Measurements from ENCODE around the gene PLCB1.

PLCB1 gene

DNA sequence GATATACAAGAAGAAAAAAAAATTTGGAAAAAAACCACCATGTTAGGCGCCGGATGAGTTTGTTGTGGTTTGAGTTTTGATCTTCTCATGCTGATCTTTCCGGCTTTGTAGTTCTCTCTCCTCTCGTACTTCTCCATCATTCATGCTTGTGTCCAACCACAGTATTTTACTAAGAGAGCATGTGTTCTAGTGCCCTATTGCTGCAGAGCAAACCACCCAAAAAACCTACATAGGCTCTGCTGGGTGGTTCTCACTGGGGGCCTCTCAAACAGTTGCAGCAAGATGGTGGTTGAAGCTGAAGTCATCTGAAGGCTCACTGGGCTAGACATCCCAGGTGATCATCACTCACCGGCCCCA is 404.2 kb downstream of the PLCB1 start:
- no peaks in the 10 kb centered on the region for H3K9me3 ChIP-seq (ENCODE audit: control insufficient read depth, insufficient read depth, low read length)
- H3K9me2 ChIP-seq (replicated peaks; ENCODE audit: control insufficient read depth, low read length), result no peaks in the 10 kb centered on the region
- no peak overlapping the region for H3K4me2 ChIP-seq (ENCODE audit: low read length)
- no peaks in the 10 kb centered on the region for H3K4me1 ChIP-seq (ENCODE audit: control insufficient read depth, low read length)
- H3K27ac ChIP-seq (ENCODE audit: low read depth, low read length), result no peak overlapping the region
- no peak for TF ChIP-seq CTCF (IDR thresholded peaks at IDR 0.05; ENCODE audit: low read depth, low read length, poor library complexity, severe bottlenecking)
- TF ChIP-seq EZH2phosphoT487 (IDR thresholded peaks at IDR 0.05; ENCODE audit: borderline replicate concordance, low read length), result no peak
- H3F3A ChIP-seq (ENCODE audit: control insufficient read depth, insufficient read depth), result no peaks in the 10 kb centered on the region
- H3K79me2 ChIP-seq (ENCODE audit: control insufficient read depth, low read length), result no peaks in the 10 kb centered on the region
- no peak overlapping the region for H3K4me3 ChIP-seq (ENCODE audit: low read length)
- no peaks in the 10 kb centered on the region for H3K27me3 ChIP-seq (ENCODE audit: control insufficient read depth, low read length)
- no peaks in the 10 kb centered on the region for H3K36me3 ChIP-seq (ENCODE audit: control insufficient read depth, low read length)
- H4K20me1 ChIP-seq (ENCODE audit: control insufficient read depth, insufficient read depth, low read depth, low read length), result no peaks in the 10 kb centered on the region

- H3K36me3 ChIP-seq (ENCODE audit: control insufficient read depth, low read length), result no peaks in the 10 kb centered on the region
- no peak overlapping the region for H3K27ac ChIP-seq (ENCODE audit: low read depth, low read length)
- TF ChIP-seq EZH2phosphoT487 (IDR thresholded peaks at IDR 0.05; ENCODE audit: borderline replicate concordance, low read length) (no peak), CTCF (IDR thresholded peaks at IDR 0.05; ENCODE audit: low read depth, low read length, poor library complexity, severe bottlenecking) (no peak)
- H3K9me2 ChIP-seq (replicated peaks; ENCODE audit: control insufficient read depth, low read length), result no peaks in the 10 kb centered on the region
- H3K79me2 ChIP-seq (ENCODE audit: control insufficient read depth, low read length), result no peaks in the 10 kb centered on the region
- H3F3A ChIP-seq (ENCODE audit: control insufficient read depth, insufficient read depth), result no peaks in the 10 kb centered on the region
- H3K9me3 ChIP-seq (ENCODE audit: control insufficient read depth, insufficient read depth, low read length), result no peaks in the 10 kb centered on the region
- H3K4me3 ChIP-seq (ENCODE audit: low read length), result no peak overlapping the region
- no peak overlapping the region for H3K4me2 ChIP-seq (ENCODE audit: low read length)
- no peaks in the 10 kb centered on the region for H3K27me3 ChIP-seq (ENCODE audit: control insufficient read depth, low read length)
- H4K20me1 ChIP-seq (ENCODE audit: control insufficient read depth, insufficient read depth, low read depth, low read length), result no peaks in the 10 kb centered on the region
- H3K4me1 ChIP-seq (ENCODE audit: control insufficient read depth, low read length), result no peaks in the 10 kb centered on the region
Measured at GRCh38 chr20:8540466-8540865, 408.4 kb downstream of the PLCB1 start.

GRCh38 chr20:8542110-8542486 is 410.0 kb downstream of the PLCB1 start:
- Histone ChIP-seq H3F3A (ENCODE audit: control insufficient read depth, insufficient read depth) (no peaks in the 10 kb centered on the region), H3K4me2 (ENCODE audit: low read length) (no peak overlapping the region), H4K20me1 (ENCODE audit: control insufficient read depth, insufficient read depth, low read depth, low read length) (no peaks in the 10 kb centered on the region), H3K36me3 (ENCODE audit: control insufficient read depth, low read length) (no peaks in the 10 kb centered on the region), H3K9me2 (replicated peaks; ENCODE audit: control insufficient read depth, low read length) (no peaks in the 10 kb centered on the region), H3K27me3 (ENCODE audit: control insufficient read depth, low read length) (no peaks in the 10 kb centered on the region), H3K27ac (ENCODE audit: low read depth, low read length) (no peak overlapping the region), H3K4me3 (ENCODE audit: low read length) (no peak overlapping the region), H3K79me2 (ENCODE audit: control insufficient read depth, low read length) (no peaks in the 10 kb centered on the region), H3K4me1 (ENCODE audit: control insufficient read depth, low read length) (no peaks in the 10 kb centered on the region), H3K9me3 (ENCODE audit: control insufficient read depth, insufficient read depth, low read length) (no peaks in the 10 kb centered on the region)
- TF ChIP-seq CTCF (IDR thresholded peaks at IDR 0.05; ENCODE audit: low read depth, low read length, poor library complexity, severe bottlenecking), result no peak
- TF ChIP-seq EZH2phosphoT487 (IDR thresholded peaks at IDR 0.05; ENCODE audit: borderline replicate concordance, low read length), result no peak

- Histone ChIP-seq H3K4me1 (ENCODE audit: control insufficient read depth, low read length) (no peaks in the 10 kb centered on the region), H3K9me3 (ENCODE audit: control insufficient read depth, insufficient read depth, low read length) (no peaks in the 10 kb centered on the region), H3K27ac (ENCODE audit: low read depth, low read length) (no peak overlapping the region), H3K4me2 (ENCODE audit: low read length) (no peak overlapping the region), H3K36me3 (ENCODE audit: control insufficient read depth, low read length) (no peaks in the 10 kb centered on the region), H3K79me2 (ENCODE audit: control insufficient read depth, low read length) (no peaks in the 10 kb centered on the region), H3K9me2 (replicated peaks; ENCODE audit: control insufficient read depth, low read length) (no peaks in the 10 kb centered on the region), H3F3A (ENCODE audit: control insufficient read depth, insufficient read depth) (no peaks in the 10 kb centered on the region), H4K20me1 (ENCODE audit: control insufficient read depth, insufficient read depth, low read depth, low read length) (no peaks in the 10 kb centered on the region), H3K4me3 (ENCODE audit: low read length) (no peak overlapping the region), H3K27me3 (ENCODE audit: control insufficient read depth, low read length) (no peaks in the 10 kb centered on the region)
- no peak for TF ChIP-seq CTCF (IDR thresholded peaks at IDR 0.05; ENCODE audit: low read depth, low read length, poor library complexity, severe bottlenecking)
- no peak for TF ChIP-seq EZH2phosphoT487 (IDR thresholded peaks at IDR 0.05; ENCODE audit: borderline replicate concordance, low read length)
Measured at GRCh38 chr20:8545212-8545611, 413.1 kb downstream of the PLCB1 start.
